Activated CD4-positive, alpha-beta T cell treated with anti-CD3 and anti-CD28 coated beads for 36 hours (primary cell): ENCODE data around the gene WDFY2. TPM values are rescaled to one million over a fixed set of nuclear protein-coding genes. Genes with fewer than 3 reads are reported as not detected.

ENCODE experiments used
- ATAC-seq: fragments of 200-7000 bp; cut with Tn5 transposase; one replicate; pipeline ENCODE4 v1.10.0; 2021; ENCODE audit warnings: mild to moderate bottlenecking, moderate library complexity
- CTCF ChIA-PET: fragments of 350-600 bp; sonication (Branson Sonifier 250); formaldehyde crosslinking; loops from one replicate; lab custom pipeline; 2021; ENCODE audit warnings: antibody characterized with exemption; lab: Charles Lee
- POLR2A ChIA-PET: fragments of 350-600 bp; sonication (Branson Sonifier 250); formaldehyde crosslinking; loops from one replicate; lab custom pipeline; 2021; ENCODE audit warnings: antibody characterized with exemption, inconsistent platforms; lab: Charles Lee
- DNase-seq: peaks from one replicate; pipeline ENCODE4 v3.0.0-alpha.2; 2020
- H3K27ac Mint-ChIP-seq: one replicate; pipeline ENCODE4 v1.8.0; 2021; ENCODE audit warnings: mixed read lengths
- H3K27me3 Mint-ChIP-seq: one replicate; pipeline ENCODE4 v1.8.0; 2021; ENCODE audit warnings: mixed read lengths
- H3K36me3 Mint-ChIP-seq: one replicate; pipeline ENCODE4 v1.8.0; 2021; ENCODE audit warnings: low read depth, mixed read lengths
- H3K4me1 Mint-ChIP-seq: one replicate; pipeline ENCODE4 v1.8.0; 2021; ENCODE audit warnings: mixed read lengths
- H3K4me3 Mint-ChIP-seq: one replicate; pipeline ENCODE4 v1.8.0; 2021; ENCODE audit warnings: mild to moderate bottlenecking, moderate library complexity, mixed read lengths
- H3K9me3 Mint-ChIP-seq: one replicate; pipeline ENCODE4 v1.8.0; 2021; ENCODE audit warnings: low read depth, mixed read lengths
- intact Hi-C, 2 experiments: fragments of 100-400 bp; cut with DNase I in 1 of 2; cut with micrococcal nuclease in 1 of 2; formaldehyde crosslinking; loops; one replicate each; pipeline versions ENCODE4 v1.14.2 to v1.15.1; 2022 to 2024; cut with DNase I, micrococcal nuclease
- total RNA-seq, 2 experiments: library from RNA; stranded (reverse); gene quantifications; one replicate each; pipeline ENCODE4 v1.2.3, GENCODE V29; 2021

Gene WDFY2
- total RNA-seq, 2 experiments from 2014 or later: 7.4 to 9.5 TPM

DNA sequence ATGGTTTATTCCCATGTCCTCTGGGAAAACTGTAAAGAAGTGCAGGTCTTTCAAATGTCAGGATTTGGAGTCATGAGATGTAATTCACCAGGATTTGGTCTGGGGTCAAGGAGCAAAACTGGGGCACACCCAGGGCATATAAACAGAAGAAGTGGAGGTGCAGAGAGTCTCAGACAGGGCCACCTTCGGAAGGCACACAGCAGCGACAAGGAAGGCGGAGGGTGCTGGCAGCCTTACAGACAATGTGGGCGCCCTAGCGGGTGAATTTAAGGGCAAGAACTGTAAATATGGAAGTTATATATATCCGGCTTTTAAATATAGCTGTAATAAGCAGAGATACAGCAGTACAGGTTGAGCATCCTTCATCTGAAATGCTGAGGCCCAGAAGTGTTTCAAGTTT is 188.5 kb downstream of the WDFY2 start:
- ChIA-PET POLR2A (no interaction called here), CTCF (interaction anchor here (0.9 kb wide), 1 partner anchor 67 kb away, joined by 3 read pairs; no protein-coding TSS in a partner anchor)
- Mint-ChIP-seq H3K27me3 (no peaks in the 10 kb centered on the region), H3K27ac (no peak overlapping the region), H3K4me1 (no peaks in the 10 kb centered on the region), H3K36me3 (no peaks in the 10 kb centered on the region), H3K4me3 (no peak overlapping the region), H3K9me3 (no peaks in the 10 kb centered on the region)
- ATAC-seq (no peak), DNase-seq (no peak)
- intact Hi-C loops: no loop called here

- ATAC-seq: no peak
- POLR2A ChIA-PET: no interaction called here
- Mint-ChIP-seq H3K9me3 (no peaks in the 10 kb centered on the region), H3K36me3 (no peaks in the 10 kb centered on the region), H3K27ac (no peak overlapping the region), H3K4me3 (no peak overlapping the region), H3K27me3 (no peaks in the 10 kb centered on the region), H3K4me1 (no peaks in the 10 kb centered on the region)
- CTCF ChIA-PET: no interaction called here
- intact Hi-C loops: no loop called here
- no peak for DNase-seq
These were observed 189.3 kb downstream of the WDFY2 start for GRCh38 chr13:51773515-51773914.

DNA sequence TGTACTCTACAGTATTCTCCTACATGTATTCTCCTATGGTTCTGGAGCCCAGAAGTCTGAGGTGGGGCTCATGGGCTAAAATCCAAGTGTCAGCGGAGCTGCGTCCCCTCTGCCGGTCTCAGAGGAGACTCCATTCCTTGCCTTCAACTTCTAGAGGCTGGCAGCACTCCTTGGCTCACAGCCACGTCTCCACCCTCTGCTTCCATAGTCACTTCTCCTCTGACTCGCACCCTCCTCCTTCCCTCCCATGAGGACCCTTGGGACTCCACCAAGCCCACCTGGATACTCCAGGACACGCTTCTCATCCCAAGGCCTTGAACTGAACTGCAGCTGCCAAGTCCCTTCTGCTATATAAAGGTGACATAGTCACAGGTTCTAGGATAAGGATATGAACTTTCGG is 191.9 kb downstream of the WDFY2 start:
- Mint-ChIP-seq H3K4me1 (no peaks in the 10 kb centered on the region), H3K36me3 (no peaks in the 10 kb centered on the region), H3K27ac (no peak overlapping the region), H3K9me3 (no peaks in the 10 kb centered on the region), H3K4me3 (no peak overlapping the region), H3K27me3 (no peaks in the 10 kb centered on the region)
- no peak for ATAC-seq
- ChIA-PET CTCF (no interaction called here), POLR2A (no interaction called here)
- intact Hi-C loops: no loop called here
- DNase-seq: no peak

- Mint-ChIP-seq H3K36me3 (no peaks in the 10 kb centered on the region), H3K4me3 (no peak overlapping the region), H3K27me3 (no peaks in the 10 kb centered on the region), H3K9me3 (no peaks in the 10 kb centered on the region), H3K27ac (no peak overlapping the region), H3K4me1 (no peaks in the 10 kb centered on the region)
- ATAC-seq: no peak
- ChIA-PET POLR2A (no interaction called here), CTCF (interaction anchor here (0.6 to 0.8 kb wide), 2 partner anchors 164 to 299 kb away, joined by 3 to 4 read pairs; no protein-coding TSS in a partner anchor)
- DNase-seq: no peak
- intact Hi-C loops: no loop called here
These were observed 193.7 kb downstream of the WDFY2 start for GRCh38 chr13:51777921-51778320.

DNA sequence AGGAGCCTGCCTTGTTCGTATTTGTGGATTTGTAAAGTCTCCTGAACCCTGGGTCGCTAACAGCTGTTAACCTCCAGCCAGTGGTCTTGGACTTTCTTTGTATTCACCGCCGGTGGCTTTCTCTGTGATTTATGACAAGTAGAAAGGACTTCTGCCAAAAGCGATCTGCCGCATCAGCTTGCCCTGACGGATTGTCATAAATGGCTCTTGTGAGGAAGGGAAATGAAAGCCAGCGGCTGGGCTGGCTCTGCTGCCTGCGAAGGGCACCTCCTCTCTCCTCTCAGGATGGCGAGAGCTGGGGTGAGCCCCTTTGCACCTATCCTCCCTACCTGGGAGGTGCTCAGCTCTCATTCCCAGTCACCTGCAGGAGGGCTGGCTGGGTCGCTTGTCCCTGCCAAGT is 194.1 kb downstream of the WDFY2 start:
- intact Hi-C loops: no loop called here
- H3K27me3 Mint-ChIP-seq: no peaks in the 10 kb centered on the region
- POLR2A ChIA-PET: interaction anchor here (0.6 kb wide), 1 partner anchor 325 kb away, joined by 3 read pairs; the partner anchor contains the start of gene INTS6
- DNase-seq: no peak
- no peak overlapping the region for H3K27ac Mint-ChIP-seq
- no peaks in the 10 kb centered on the region for H3K4me1 Mint-ChIP-seq
- no peaks in the 10 kb centered on the region for H3K9me3 Mint-ChIP-seq
- CTCF ChIA-PET: interaction anchor here (0.6 to 0.8 kb wide), 2 partner anchors 164 to 300 kb away, joined by 3 to 4 read pairs; no protein-coding TSS in a partner anchor
- no peaks in the 10 kb centered on the region for H3K36me3 Mint-ChIP-seq
- ATAC-seq: no peak
- no peak overlapping the region for H3K4me3 Mint-ChIP-seq

DNA sequence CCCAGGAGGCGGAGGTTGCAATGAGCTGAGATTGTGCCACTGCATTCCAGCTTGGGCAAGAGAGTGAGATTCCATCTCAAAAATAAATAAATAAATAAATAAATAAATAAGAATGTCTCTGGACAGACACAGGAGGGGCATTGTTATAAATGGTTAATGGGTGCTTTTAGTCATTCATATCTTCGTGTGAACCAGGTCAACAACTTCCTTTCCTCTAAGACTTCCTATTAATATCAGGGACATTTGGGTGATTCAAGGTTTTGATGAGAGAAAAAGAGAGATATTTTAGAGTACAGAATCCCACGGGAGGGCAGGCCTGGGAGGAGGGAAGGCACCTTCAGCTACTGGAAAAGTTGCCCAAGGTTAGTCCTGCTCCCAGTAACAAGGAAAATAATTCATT is 195.8 kb downstream of the WDFY2 start:
- H3K27ac Mint-ChIP-seq: no peak overlapping the region
- no peaks in the 10 kb centered on the region for H3K36me3 Mint-ChIP-seq
- intact Hi-C loops: no loop called here
- ChIA-PET POLR2A (interaction anchor here (0.6 kb wide), 1 partner anchor 432 kb away, joined by 3 read pairs; no protein-coding TSS in a partner anchor), CTCF (interaction anchor here (0.9 to 1.8 kb wide), 3 partner anchors 9 to 494 kb away, joined by 3 to 4 read pairs (median 3); no protein-coding TSS in a partner anchor)
- no peaks in the 10 kb centered on the region for H3K4me1 Mint-ChIP-seq
- H3K9me3 Mint-ChIP-seq: no peaks in the 10 kb centered on the region
- H3K27me3 Mint-ChIP-seq: no peaks in the 10 kb centered on the region
- ATAC-seq (no peak), DNase-seq (no peak)
- H3K4me3 Mint-ChIP-seq: no peak overlapping the region

DNA sequence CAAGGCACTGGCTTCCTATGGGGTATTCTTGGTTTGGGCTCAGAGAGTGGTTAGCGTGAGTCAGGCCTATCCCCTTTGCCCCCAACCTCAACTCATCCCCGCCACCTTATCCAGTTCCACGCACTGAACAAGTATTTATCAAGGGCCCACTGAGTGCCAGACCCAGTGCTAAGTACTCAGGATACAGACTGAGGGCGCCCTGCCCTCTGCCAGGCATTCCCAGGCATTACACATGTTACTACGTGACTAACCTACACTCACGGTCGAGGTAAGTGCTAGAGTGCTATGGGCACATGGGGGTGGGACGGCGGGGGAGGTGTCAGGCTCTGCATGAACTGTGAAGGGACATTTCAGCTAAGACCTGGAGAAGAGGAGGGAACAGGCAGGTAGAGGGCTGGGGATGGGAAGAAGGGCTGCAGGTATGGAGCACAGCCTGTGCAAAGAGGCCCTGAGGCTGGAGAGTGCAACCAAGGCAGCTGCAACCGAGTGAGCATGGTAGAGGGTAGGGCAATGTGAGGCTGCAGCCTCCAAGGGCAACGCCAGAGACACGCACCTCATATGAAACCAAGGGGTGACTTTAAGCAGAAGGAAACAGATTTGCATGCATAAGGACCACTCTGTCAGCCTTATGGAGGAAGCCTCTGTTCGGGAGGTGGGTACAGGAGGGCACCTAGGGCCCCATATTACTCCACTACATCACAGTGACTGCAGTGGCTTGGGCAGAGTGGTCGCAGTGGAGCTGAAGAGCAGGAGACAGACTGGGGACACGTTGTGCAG is 197.2 kb downstream of the WDFY2 start:
- H3K9me3 Mint-ChIP-seq: no peaks in the 10 kb centered on the region
- no peaks in the 10 kb centered on the region for H3K36me3 Mint-ChIP-seq
- no peak overlapping the region for H3K27ac Mint-ChIP-seq
- no peak overlapping the region for H3K4me3 Mint-ChIP-seq
- peaks cover 3% of the 10 kb centered on the region for H3K4me1 Mint-ChIP-seq
- peak; percentile 61 for DNase-seq
- ATAC-seq: peak; percentile 93
- ChIA-PET POLR2A (no interaction called here), CTCF (interaction anchor here (0.6 to 1.8 kb wide), 8 partner anchors 11 to 496 kb away, joined by 3 to 4 read pairs (median 3); partner anchors contain the start of gene TMEM272)
- no peaks in the 10 kb centered on the region for H3K27me3 Mint-ChIP-seq
- intact Hi-C loops: no loop called here

GRCh38 chr13:51782026-51782710 is 197.9 kb downstream of the WDFY2 start:
- ATAC-seq (no peak), DNase-seq (no peak)
- Mint-ChIP-seq H3K4me1 (peaks cover 5% of the 10 kb centered on the region), H3K36me3 (no peaks in the 10 kb centered on the region), H3K9me3 (no peaks in the 10 kb centered on the region), H3K4me3 (no peak overlapping the region), H3K27ac (no peak overlapping the region), H3K27me3 (no peaks in the 10 kb centered on the region)
- CTCF ChIA-PET: interaction anchor here (0.6 to 1.3 kb wide), 5 partner anchors 16 to 851 kb away, joined by 3 to 5 read pairs (median 3); no protein-coding TSS in a partner anchor
- POLR2A ChIA-PET: interaction anchor here (0.6 kb wide), 1 partner anchor 328 kb away, joined by 4 read pairs; no protein-coding TSS in a partner anchor
- intact Hi-C loops: no loop called here

GRCh38 chr13:51783428-51784094 is 199.3 kb downstream of the WDFY2 start:
- peaks cover 5% of the 10 kb centered on the region for H3K4me1 Mint-ChIP-seq
- H3K9me3 Mint-ChIP-seq: no peaks in the 10 kb centered on the region
- H3K27ac Mint-ChIP-seq: no peak overlapping the region
- ATAC-seq: no peak
- intact Hi-C loops: no loop called here
- DNase-seq: no peak
- no peaks in the 10 kb centered on the region for H3K36me3 Mint-ChIP-seq
- ChIA-PET CTCF (interaction anchor here (1.0 to 1.3 kb wide), 4 partner anchors 14 to 198 kb away, joined by 3 to 5 read pairs (median 4); no protein-coding TSS in a partner anchor), POLR2A (no interaction called here)
- H3K4me3 Mint-ChIP-seq: no peak overlapping the region
- H3K27me3 Mint-ChIP-seq: no peaks in the 10 kb centered on the region

GRCh38 chr13:51784097-51784496 is 199.8 kb downstream of the WDFY2 start:
- peaks cover 5% of the 10 kb centered on the region for H3K4me1 Mint-ChIP-seq
- H3K27me3 Mint-ChIP-seq: no peaks in the 10 kb centered on the region
- intact Hi-C loops: no loop called here
- H3K27ac Mint-ChIP-seq: no peak overlapping the region
- ChIA-PET CTCF (no interaction called here), POLR2A (no interaction called here)
- no peak for DNase-seq
- no peak overlapping the region for H3K4me3 Mint-ChIP-seq
- H3K9me3 Mint-ChIP-seq: no peaks in the 10 kb centered on the region
- no peak for ATAC-seq
- no peaks in the 10 kb centered on the region for H3K36me3 Mint-ChIP-seq
